Colonic mucosa (tissue), 4 donors: ENCODE measurements around the gene AGXT2. TPM values are rescaled to one million over a fixed set of nuclear protein-coding genes. Genes with fewer than 3 reads are reported as not detected.

Source experiments
- DNase-seq: peaks from one replicate; pipeline ENCODE4 v3.0.0-alpha.2; 2020
- H3K27ac ChIP-seq: fragments of 200-600 bp; one replicate; pipeline ENCODE4 v1.8.0; 2021
- H3K27me3 ChIP-seq: fragments of 200-600 bp; one replicate; pipeline ENCODE4 v1.8.0; 2021
- H3K36me3 ChIP-seq: fragments of 200-600 bp; one replicate; pipeline ENCODE4 v1.8.0; 2021
- H3K4me1 ChIP-seq: fragments of 200-600 bp; one replicate; pipeline ENCODE4 v1.8.0; 2021; ENCODE audit warnings: mild to moderate bottlenecking
- H3K4me3 ChIP-seq: fragments of 200-600 bp; one replicate; pipeline ENCODE4 v1.8.0; 2021
- H3K9ac ChIP-seq, 2 donors: one replicate each; pipeline ENCODE4 v1.7.0; 2013; ENCODE audit warnings: control low read depth in 2 of 2, low read depth in 2 of 2, low read length in 2 of 2
- H3K9me3 ChIP-seq: fragments of 200-600 bp; one replicate; pipeline ENCODE4 v1.8.0; 2021
- intact Hi-C: fragments of 100-400 bp; cut with DNase I; formaldehyde crosslinking; loops from one replicate; pipeline ENCODE4 v1.14.1; 2022
- total RNA-seq, 2 donors: library from RNA; stranded (reverse); fragmentation: NEBNext Ultra II Directional in 1 of 2; extraction: Animal tissue kit (Norgen Biotek cat#: 25700) in 1 of 2; gene quantifications; one replicate each; pipeline ENCODE4 v1.2.1, GENCODE V29; 2021
- TF ChIP-seq, protein P1 (sequence below): fragments of 200-600 bp; IDR thresholded peaks from one replicate; pipeline ENCODE4 v1.8.0; 2022; ENCODE audit warnings: antibody characterized with exemption, mild to moderate bottlenecking
- donor health status: healthy.
- donor health status: DM: no; HTN: no; CAD: no.
- donor health status: DM: no; HTN: no; CAD: no.

Gene AGXT2, protein sequence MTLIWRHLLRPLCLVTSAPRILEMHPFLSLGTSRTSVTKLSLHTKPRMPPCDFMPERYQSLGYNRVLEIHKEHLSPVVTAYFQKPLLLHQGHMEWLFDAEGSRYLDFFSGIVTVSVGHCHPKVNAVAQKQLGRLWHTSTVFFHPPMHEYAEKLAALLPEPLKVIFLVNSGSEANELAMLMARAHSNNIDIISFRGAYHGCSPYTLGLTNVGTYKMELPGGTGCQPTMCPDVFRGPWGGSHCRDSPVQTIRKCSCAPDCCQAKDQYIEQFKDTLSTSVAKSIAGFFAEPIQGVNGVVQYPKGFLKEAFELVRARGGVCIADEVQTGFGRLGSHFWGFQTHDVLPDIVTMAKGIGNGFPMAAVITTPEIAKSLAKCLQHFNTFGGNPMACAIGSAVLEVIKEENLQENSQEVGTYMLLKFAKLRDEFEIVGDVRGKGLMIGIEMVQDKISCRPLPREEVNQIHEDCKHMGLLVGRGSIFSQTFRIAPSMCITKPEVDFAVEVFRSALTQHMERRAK
- total RNA-seq = under 1 TPM in 1 of 2 donors, not detected in 1; 0.16 TPM

DNA sequence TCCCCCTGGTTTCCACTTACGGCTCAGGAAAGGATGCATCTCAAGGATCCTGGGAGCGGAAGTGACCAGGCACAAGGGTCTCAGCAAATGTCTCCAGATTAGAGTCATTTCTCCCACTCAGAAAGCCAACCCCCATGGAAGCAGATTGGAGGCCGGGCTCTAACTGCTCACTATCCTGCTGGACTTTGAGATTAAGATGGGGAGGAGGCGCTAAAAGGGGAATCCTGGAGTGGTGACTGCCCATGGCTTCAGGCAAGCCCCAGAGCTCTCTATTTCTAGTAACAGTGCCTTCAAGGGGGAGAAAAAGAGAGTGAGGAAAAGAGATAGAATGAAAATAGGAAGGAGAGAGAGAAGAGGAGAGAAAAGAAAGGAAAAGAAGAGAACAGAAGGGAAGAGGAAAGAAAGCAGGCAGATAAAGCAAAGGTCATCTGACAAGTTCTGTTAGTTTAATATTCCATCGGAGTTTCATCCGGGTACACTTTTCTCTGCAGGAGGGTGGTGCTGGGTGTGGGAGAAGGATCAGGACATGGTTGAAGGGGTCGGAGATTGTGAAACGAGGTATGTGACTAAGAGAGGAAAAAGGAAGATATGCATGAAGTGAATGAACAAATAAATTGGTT, at the start of gene AGXT2:
TSS of gene AGXT2 (minus strand) at position 165 of the 620 bp plus-strand sequence. CDS start at position 108, 57 bp downstream.
- DNase-seq = no peak
- Histone ChIP-seq H3K27ac (no peak within 1 kb of the TSS), H3K27me3 (no peaks in the 10 kb centered on the region), H3K4me3 (no peak within 1 kb of the TSS), H3K36me3 (no peaks in the 10 kb centered on the region), H3K9ac (no peak within 1 kb of the TSS), H3K9me3 (no peaks in the 10 kb centered on the region), H3K4me1 (no peaks in the 10 kb centered on the region)
- intact Hi-C loops = no loop called here
- TF ChIP-seq, protein P1, sequence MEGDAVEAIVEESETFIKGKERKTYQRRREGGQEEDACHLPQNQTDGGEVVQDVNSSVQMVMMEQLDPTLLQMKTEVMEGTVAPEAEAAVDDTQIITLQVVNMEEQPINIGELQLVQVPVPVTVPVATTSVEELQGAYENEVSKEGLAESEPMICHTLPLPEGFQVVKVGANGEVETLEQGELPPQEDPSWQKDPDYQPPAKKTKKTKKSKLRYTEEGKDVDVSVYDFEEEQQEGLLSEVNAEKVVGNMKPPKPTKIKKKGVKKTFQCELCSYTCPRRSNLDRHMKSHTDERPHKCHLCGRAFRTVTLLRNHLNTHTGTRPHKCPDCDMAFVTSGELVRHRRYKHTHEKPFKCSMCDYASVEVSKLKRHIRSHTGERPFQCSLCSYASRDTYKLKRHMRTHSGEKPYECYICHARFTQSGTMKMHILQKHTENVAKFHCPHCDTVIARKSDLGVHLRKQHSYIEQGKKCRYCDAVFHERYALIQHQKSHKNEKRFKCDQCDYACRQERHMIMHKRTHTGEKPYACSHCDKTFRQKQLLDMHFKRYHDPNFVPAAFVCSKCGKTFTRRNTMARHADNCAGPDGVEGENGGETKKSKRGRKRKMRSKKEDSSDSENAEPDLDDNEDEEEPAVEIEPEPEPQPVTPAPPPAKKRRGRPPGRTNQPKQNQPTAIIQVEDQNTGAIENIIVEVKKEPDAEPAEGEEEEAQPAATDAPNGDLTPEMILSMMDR = no peak

DNA sequence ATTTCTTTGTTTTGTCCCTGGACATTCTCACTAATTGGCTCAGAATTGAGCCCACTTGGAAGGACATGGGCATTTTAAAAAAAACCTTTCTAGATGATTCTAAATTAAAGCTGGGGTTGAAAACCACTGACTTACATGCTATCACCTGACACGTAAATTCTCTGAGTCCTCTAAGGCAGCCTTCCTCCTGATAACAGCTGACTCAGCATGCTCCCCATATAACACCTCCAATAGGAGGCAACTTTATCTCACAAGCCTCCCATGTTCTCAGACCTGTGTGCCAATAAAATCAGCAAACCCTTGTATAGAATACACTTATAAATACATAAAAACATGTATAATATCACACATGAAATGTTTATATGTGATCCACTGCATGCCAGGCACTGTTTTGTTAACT, 49.2 kb upstream of the AGXT2 start:
- Histone ChIP-seq H3K9ac (no peak overlapping the region), H3K27ac (no peak overlapping the region), H3K27me3 (no peaks in the 10 kb centered on the region), H3K4me3 (no peak overlapping the region), H3K9me3 (no peaks in the 10 kb centered on the region), H3K36me3 (no peaks in the 10 kb centered on the region), H3K4me1 (no peaks in the 10 kb centered on the region)
- DNase-seq = no peak
- TF ChIP-seq, protein P1 = no peak
- intact Hi-C loops = no loop called here

DNA sequence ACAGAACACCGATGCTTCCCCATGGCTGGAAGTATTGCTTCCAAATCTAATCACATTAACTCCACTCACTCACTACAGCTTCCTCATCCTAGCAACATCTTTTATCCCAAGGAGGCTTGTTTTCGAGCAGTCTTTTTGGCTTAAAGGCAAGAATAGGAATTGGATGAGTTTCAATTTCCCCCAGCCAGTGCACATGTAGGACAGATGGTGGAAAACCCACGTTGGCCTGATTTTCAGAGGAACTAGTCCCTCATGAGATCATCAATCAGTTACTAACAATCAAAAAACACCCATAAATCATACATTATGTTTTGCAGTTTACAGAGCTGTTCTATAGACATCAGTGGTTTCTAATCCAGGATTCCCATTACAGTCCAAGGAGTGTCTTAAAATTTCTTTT, 48.5 kb upstream of the AGXT2 start:
- DNase-seq = no peak
- intact Hi-C loops = no loop called here
- TF ChIP-seq, protein P1 = no peak
- Histone ChIP-seq H3K36me3 (no peaks in the 10 kb centered on the region), H3K4me1 (no peaks in the 10 kb centered on the region), H3K27ac (no peak overlapping the region), H3K4me3 (no peak overlapping the region), H3K9me3 (no peaks in the 10 kb centered on the region), H3K27me3 (no peaks in the 10 kb centered on the region), H3K9ac (no peak overlapping the region)

DNA sequence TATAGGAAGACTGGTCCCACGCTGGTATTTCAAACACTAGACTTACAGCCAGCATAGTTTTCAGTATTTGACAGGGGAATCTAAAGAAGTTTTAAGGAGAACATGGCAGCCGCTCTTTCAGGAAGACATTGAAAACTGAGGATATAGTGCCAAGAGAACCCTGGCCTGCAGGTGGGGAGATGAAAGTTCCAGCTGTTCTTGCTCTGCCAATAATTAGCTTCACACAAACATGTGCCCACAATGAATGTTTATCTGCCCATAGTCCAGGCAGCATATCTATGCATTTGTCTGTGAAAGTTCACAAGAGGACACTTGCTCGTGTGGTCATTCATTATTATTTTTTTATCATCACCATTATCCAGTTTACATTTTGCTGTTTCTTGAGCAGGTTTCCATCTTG, 47.6 kb upstream of the AGXT2 start:
- DNase-seq = no peak
- H3K27ac ChIP-seq = no peak overlapping the region

DNA sequence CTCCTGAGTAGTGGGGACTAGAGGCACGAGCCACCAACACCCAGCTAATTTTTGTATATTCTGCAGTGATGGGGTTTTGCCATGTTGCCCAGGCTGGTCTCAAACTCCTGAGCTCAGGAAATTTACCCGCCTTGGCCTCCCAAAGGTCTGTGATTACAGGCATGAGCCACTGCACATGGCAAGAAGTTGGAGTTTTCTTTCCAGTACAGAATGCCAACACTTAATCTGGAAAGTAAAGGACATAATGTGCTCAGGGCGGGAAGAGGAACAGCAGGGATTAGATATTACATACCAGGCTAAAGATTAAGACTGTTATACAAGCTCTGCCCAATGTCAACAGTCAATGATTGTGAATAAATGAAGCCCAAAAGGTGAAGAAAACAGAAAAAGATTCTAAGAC, 47.2 kb upstream of the AGXT2 start:
- no peaks in the 10 kb centered on the region for H3K4me1 ChIP-seq
- H3K27ac ChIP-seq = no peak overlapping the region
- H3K27me3 ChIP-seq = no peaks in the 10 kb centered on the region
- H3K4me3 ChIP-seq = no peak overlapping the region
- H3K36me3 ChIP-seq = no peaks in the 10 kb centered on the region
- DNase-seq = no peak
- no peak overlapping the region for H3K9ac ChIP-seq
- no peaks in the 10 kb centered on the region for H3K9me3 ChIP-seq
- intact Hi-C loops = loop anchor here (5.0 kb wide), 2 partner anchors 87 to 522 kb away; partner anchors contain the start of gene SPEF2
- TF ChIP-seq, protein P1 = no peak

More for the DNA sequence above, 47.6 kb upstream of the AGXT2 start:
- Histone ChIP-seq H3K27me3 (no peaks in the 10 kb centered on the region), H3K9ac (no peak overlapping the region), H3K4me1 (no peaks in the 10 kb centered on the region), H3K9me3 (no peaks in the 10 kb centered on the region), H3K36me3 (no peaks in the 10 kb centered on the region), H3K4me3 (no peak overlapping the region)
- intact Hi-C loops = no loop called here
- TF ChIP-seq, protein P1 = no peak
